Neural cell (in vitro differentiated cells): ENCODE data around the gene P3H2. TPM values are rescaled to one million over a fixed set of nuclear protein-coding genes. Genes with fewer than 3 reads are reported as not detected.
"Not testable (repeated sequence)": the region's sequence is repeated elsewhere in the genome, so short reads cannot be mapped to it uniquely, and the experiment has no call there.

ENCODE experiments used
- H2AFZ ChIP-seq: fragments of 200-600, 300-800 bp; sonication (generic), shearing (Covaris generic); 2 replicates; pipeline ENCODE4 v1.6.0; 2014; ENCODE audit warnings: low read depth, mild to moderate bottlenecking, antibody characterized with exemption, low read length, moderate library complexity
- H3F3A ChIP-seq: fragments of 200-600 bp; shearing (Covaris generic); 2 replicates; pipeline ENCODE4 v1.6.1; 2016; ENCODE audit warnings: mild to moderate bottlenecking, moderate library complexity, mixed read lengths, antibody characterized with exemption, low read length; ENCODE audit not compliant: insufficient read depth, poor library complexity, severe bottlenecking
- H3K27ac ChIP-seq: fragments of 200-600, 300-800 bp; sonication (generic), shearing (Covaris generic); 2 replicates; pipeline ENCODE4 v1.5.1; 2014; ENCODE audit warnings: mild to moderate bottlenecking, low read length, moderate library complexity
- H3K27me3 ChIP-seq: fragments of 300-800, 200-600 bp; sonication (generic), shearing (Covaris generic); 2 replicates; pipeline ENCODE4 v1.6.0; 2014; ENCODE audit warnings: mild to moderate bottlenecking, low read depth, low read length, moderate library complexity; ENCODE audit not compliant: insufficient read depth
- H3K36me3 ChIP-seq: fragments of 300-800, 200-600 bp; sonication (generic), shearing (Covaris generic); 2 replicates; pipeline ENCODE4 v1.5.1; 2014; ENCODE audit warnings: mild to moderate bottlenecking, antibody characterized with exemption, low read length, moderate library complexity; ENCODE audit not compliant: insufficient read depth
- H3K4me2 ChIP-seq: fragments of 300-800, 200-600 bp; sonication (generic), shearing (Covaris generic); 2 replicates; pipeline ENCODE4 v1.6.0; 2014; ENCODE audit warnings: mild to moderate bottlenecking, low read length
- H3K4me3 ChIP-seq: fragments of 300-800, 200-600 bp; sonication (generic), shearing (Covaris generic); 2 replicates; pipeline ENCODE4 v1.5.1; 2014; ENCODE audit warnings: mild to moderate bottlenecking, low read length, moderate library complexity
- H3K79me2 ChIP-seq: fragments of 200-600 bp; shearing (Covaris generic); replicated peaks from 2 replicates; pipeline ENCODE4 v1.6.0; 2014; ENCODE audit warnings: mild to moderate bottlenecking, low read length, moderate library complexity; ENCODE audit not compliant: insufficient read depth
- H3K9ac ChIP-seq: fragments of 300-800, 200-600 bp; sonication (generic), shearing (Covaris generic); 2 replicates; pipeline ENCODE4 v1.6.1; 2016; ENCODE audit warnings: mild to moderate bottlenecking, low read length, mixed read lengths
- H3K9me2 ChIP-seq: fragments of 200-600 bp; shearing (Covaris generic); 2 replicates; pipeline ENCODE4 v1.6.1; 2016; ENCODE audit warnings: mild to moderate bottlenecking, low read length, mixed read lengths; ENCODE audit not compliant: insufficient read depth
- H3K9me3 ChIP-seq: fragments of 200-600, 300-800 bp; sonication (generic), shearing (Covaris generic); 2 replicates; pipeline ENCODE4 v1.6.1; 2016; ENCODE audit warnings: mild to moderate bottlenecking, mixed run types, low read length, moderate library complexity, mixed read lengths
- H4K20me1 ChIP-seq: fragments of 200-600 bp; shearing (Covaris generic); 2 replicates; pipeline ENCODE4 v1.6.1; 2016; ENCODE audit warnings: mild to moderate bottlenecking, mixed run types; ENCODE audit not compliant: insufficient read depth
- CTCF ChIP-seq: fragments of 450-650 bp; IDR thresholded peaks from 2 replicates; pipeline ENCODE4 v1.5.1; 2014; ENCODE audit warnings: antibody characterized with exemption, mild to moderate bottlenecking, moderate library complexity; ENCODE audit not compliant: poor library complexity, severe bottlenecking
- EP300 ChIP-seq: fragments of 450-650 bp; conservative IDR thresholded peaks from 2 replicates; pipeline ENCODE4 v1.6.1; 2014; ENCODE audit warnings: antibody characterized with exemption, mild to moderate bottlenecking, moderate library complexity; ENCODE audit not compliant: poor library complexity, severe bottlenecking
- EZH2 ChIP-seq: fragments of 200-600, 300-800 bp; shearing (Covaris generic), sonication (generic); IDR thresholded peaks from 2 replicates; pipeline ENCODE4 v1.6.1; 2014; ENCODE audit warnings: antibody characterized with exemption, low read length, borderline replicate concordance, mild to moderate bottlenecking; ENCODE audit not compliant: insufficient read depth, poor library complexity, severe bottlenecking
- MXI1 ChIP-seq: fragments of 450-650 bp; conservative IDR thresholded peaks from 2 replicates; pipeline ENCODE4 v1.6.1; 2014; ENCODE audit warnings: antibody characterized with exemption, mild to moderate bottlenecking; ENCODE audit not compliant: poor library complexity, severe bottlenecking
- POLR2AphosphoS5 ChIP-seq: IDR thresholded peaks from 2 replicates; pipeline ENCODE4 v1.6.1; 2012
- RAD21 ChIP-seq: fragments of 450-650 bp; conservative IDR thresholded peaks from 2 replicates; pipeline ENCODE4 v1.6.1; 2014; ENCODE audit warnings: antibody characterized with exemption, mild to moderate bottlenecking, moderate library complexity
- REST ChIP-seq: IDR thresholded peaks from 2 replicates; pipeline ENCODE4 v1.6.1; 2012; ENCODE audit warnings: borderline replicate concordance
- SMC3 ChIP-seq: fragments of 450-650 bp; conservative IDR thresholded peaks from 2 replicates; pipeline ENCODE4 v1.6.1; 2014; ENCODE audit warnings: antibody characterized with exemption, mild to moderate bottlenecking, moderate library complexity; ENCODE audit not compliant: poor library complexity
- TAF1 ChIP-seq: IDR thresholded peaks from 2 replicates; pipeline ENCODE4 v1.6.1; 2012; ENCODE audit warnings: low read depth
- polyA plus RNA-seq: library from polyadenylated mRNA; depleted of rRNA; stranded (reverse); fragments of >200 nt; gene quantifications from 2 replicates; pipeline ENCODE4 v1.2.3, GENCODE V29; 2014

Gene P3H2
- polyA plus RNA-seq, 1 donor from 2014 or later, result 0.68 TPM

GRCh38 chr3:190150681-190151080 is 30.0 kb upstream of the P3H2 start:
- H3K4me2 ChIP-seq, result no peak overlapping the region
- H3K27ac ChIP-seq, result no peak overlapping the region
- H3K4me3 ChIP-seq, result no peak overlapping the region
- TF ChIP-seq SMC3 (no peak), EZH2 (no peak), POLR2AphosphoS5 (no peak), CTCF (no peak)
- H3K9me3 ChIP-seq, result no peaks in the 10 kb centered on the region
- H3K9ac ChIP-seq, result no peak overlapping the region
- H3K9me2 ChIP-seq, result no peaks in the 10 kb centered on the region
- H3F3A ChIP-seq, result no peaks in the 10 kb centered on the region
- no peaks in the 10 kb centered on the region for H4K20me1 ChIP-seq
- H3K36me3 ChIP-seq, result no peaks in the 10 kb centered on the region
- H2AFZ ChIP-seq, result no peak overlapping the region
- H3K27me3 ChIP-seq, result no peaks in the 10 kb centered on the region
- no peaks in the 10 kb centered on the region for H3K79me2 ChIP-seq

- H3F3A ChIP-seq, H3K9me2 ChIP-seq, H3K9me3 ChIP-seq, H2AFZ ChIP-seq, H3K27me3 ChIP-seq, H4K20me1 ChIP-seq, H3K4me2 ChIP-seq, H3K27ac ChIP-seq, H3K79me2 ChIP-seq, H3K9ac ChIP-seq, H3K4me3 ChIP-seq, H3K36me3 ChIP-seq: not testable (repeated sequence)
These were observed 29.3 kb upstream of the P3H2 start for GRCh38 chr3:190149830-190150619.

GRCh38 chr3:190144793-190145192 is 24.1 kb upstream of the P3H2 start:
- H2AFZ ChIP-seq, H3K79me2 ChIP-seq, H3K9me3 ChIP-seq, H4K20me1 ChIP-seq, H3K4me2 ChIP-seq, H3K9ac ChIP-seq, H3K9me2 ChIP-seq, H3K27me3 ChIP-seq, H3K27ac ChIP-seq, H3F3A ChIP-seq, H3K36me3 ChIP-seq, H3K4me3 ChIP-seq: not testable (repeated sequence)

GRCh38 chr3:190142041-190142440 is 21.3 kb upstream of the P3H2 start:
- Histone ChIP-seq H3K9me2 (no peaks in the 10 kb centered on the region), H3K36me3 (no peaks in the 10 kb centered on the region), H3K4me2 (no peak overlapping the region), H3K27ac (no peak overlapping the region), H3K9ac (no peak overlapping the region), H2AFZ (no peak overlapping the region), H3K27me3 (no peaks in the 10 kb centered on the region), H3K4me3 (no peak overlapping the region), H3K9me3 (no peaks in the 10 kb centered on the region), H3K79me2 (no peaks in the 10 kb centered on the region), H3F3A (no peaks in the 10 kb centered on the region), H4K20me1 (no peaks in the 10 kb centered on the region)
- TF ChIP-seq TAF1, result no peak
- no peak for TF ChIP-seq EP300
- TF ChIP-seq RAD21, result no peak
- no peak for TF ChIP-seq POLR2AphosphoS5
- TF ChIP-seq CTCF, result no peak
- no peak for TF ChIP-seq MXI1
- TF ChIP-seq SMC3, result no peak
- TF ChIP-seq EZH2, result no peak
- no peak for TF ChIP-seq REST
